NCI-H526 (cell line): Measurements from ENCODE around the gene NUP62.

ENCODE experiments used
- DNase-seq, 2 experiments: peaks; one replicate each; lab custom pipeline; 2025; lab: John Stamatoyannopoulos, UW

NUP62 gene

GRCh38 chr19:49951806-49952478 is 22.6 kb upstream of the NUP62 start:
- no peak for DNase-seq

GRCh38 chr19:49950956-49951526 is 21.7 kb upstream of the NUP62 start:
- no peak for DNase-seq

GRCh38 chr19:49950590-49950948 is 21.3 kb upstream of the NUP62 start:
- no peak for DNase-seq

GRCh38 chr19:49949742-49950589 is 20.7 kb upstream of the NUP62 start:
- peak in 1 of 2 experiments; percentile 10 for DNase-seq

GRCh38 chr19:49946415-49946814 is 17.1 kb upstream of the NUP62 start:
- DNase-seq: no peak

- peak in 1 of 2 experiments; percentile 30 for DNase-seq
Observed at GRCh38 chr19:49944567-49944966, 15.3 kb upstream of the NUP62 start.

- no peak for DNase-seq
Observed at GRCh38 chr19:49940482-49940791, 11.1 kb upstream of the NUP62 start.

- DNase-seq: no peak
Observed at GRCh38 chr19:49939721-49940481, 10.6 kb upstream of the NUP62 start.

- no peak for DNase-seq
Observed at GRCh38 chr19:49938662-49939061, 9.4 kb upstream of the NUP62 start.

- DNase-seq: peak; percentile 49 to 85
Observed at GRCh38 chr19:49937750-49938381, 8.6 kb upstream of the NUP62 start.

GRCh38 chr19:49936549-49936948 is 7.2 kb upstream of the NUP62 start:
- DNase-seq: no peak

GRCh38 chr19:49933643-49934042 is 4.3 kb upstream of the NUP62 start:
- DNase-seq: no peak

- no peak for DNase-seq
Observed at GRCh38 chr19:49932731-49933131, 3.4 kb upstream of the NUP62 start.

GRCh38 chr19:49932041-49932451 is 2.7 kb upstream of the NUP62 start:
- no peak for DNase-seq

GRCh38 chr19:49931293-49932040 is 2.2 kb upstream of the NUP62 start:
- no peak for DNase-seq

- peak in 1 of 2 experiments; percentile 63 for DNase-seq
Observed at GRCh38 chr19:49930483-49931011, 1.2 kb upstream of the NUP62 start.

- DNase-seq: peak; percentile 97 to 98
Observed at GRCh38 chr19:49929611-49930482, 543 bp upstream of the NUP62 start.

GRCh38 chr19:49927526-49928264 is 1.6 kb downstream of the NUP62 start:
- no peak for DNase-seq

- DNase-seq: no peak
Observed at GRCh38 chr19:49926515-49926914, 2.8 kb downstream of the NUP62 start.
